ENCODE data around the gene FRMD8.

FRMD8 gene

GRCh38 chr11:65386307-65387140 is at the start of gene FRMD8:
Gene FRMD8, plus strand, starts transcription at chr11:65386637. Its CDS starts 400 bp downstream, at chr11:65387037.
- peaks cover 23% of the 10 kb centered on the region for H3K4me1 ChIP-seq
- in situ Hi-C loops (cut with MboI; ENCODE audit: low sequenced_read_pairs) = no loop called here

GRCh38 chr11:65338676-65339075 is 47.8 kb upstream of the FRMD8 start:
- no peak for DNase-seq (ENCODE audit: low spot score in 2 of 2)
- Histone ChIP-seq H3K36me3 (replicated peaks) (peaks cover 42% of the 10 kb centered on the region), H3K9me3 (no peaks in the 10 kb centered on the region), H3K4me1 (peaks cover 5% of the 10 kb centered on the region; the same call in 1 of the 2 replicates), H3K4me3 (no peak overlapping the region), H3K27me3 (ENCODE audit: low read depth) (no peaks in the 10 kb centered on the region)
- in situ Hi-C loops (cut with MboI; ENCODE audit: low sequenced_read_pairs) = no loop called here

More at GRCh38 chr11:65386307-65387140, at the start of gene FRMD8:
- Histone ChIP-seq H3K27me3 (ENCODE audit: low read depth) (no peaks in the 10 kb centered on the region), H3K4me3 (peak within 1 kb of the TSS; percentile 63), H3K36me3 (replicated peaks) (peaks cover 7% of the 10 kb centered on the region; the same call in 1 of the 2 replicates), H3K9me3 (no peaks in the 10 kb centered on the region)
- peak; percentile 69 to 90 for DNase-seq (ENCODE audit: low spot score in 2 of 2)

- in situ Hi-C loops (cut with MboI; ENCODE audit: low sequenced_read_pairs) = no loop called here
- Histone ChIP-seq H3K36me3 (replicated peaks) (peaks cover 58% of the 10 kb centered on the region), H3K9me3 (no peaks in the 10 kb centered on the region), H3K4me1 (peaks cover 3% of the 10 kb centered on the region; the same call in 1 of the 2 replicates), H3K27me3 (ENCODE audit: low read depth) (no peaks in the 10 kb centered on the region), H3K4me3 (no peak overlapping the region)
- no peak for DNase-seq (ENCODE audit: low spot score in 2 of 2)
These were observed 46.2 kb upstream of the FRMD8 start for GRCh38 chr11:65340226-65340625.

- peaks cover 64% of the 10 kb centered on the region for H3K36me3 ChIP-seq (replicated peaks)
- in situ Hi-C loops (cut with MboI; ENCODE audit: low sequenced_read_pairs) = no loop called here
- no peaks in the 10 kb centered on the region for H3K27me3 ChIP-seq (ENCODE audit: low read depth)
- H3K4me3 ChIP-seq = no peak overlapping the region
- no peaks in the 10 kb centered on the region for H3K4me1 ChIP-seq
- H3K9me3 ChIP-seq = no peaks in the 10 kb centered on the region
- no peak for DNase-seq (ENCODE audit: low spot score in 2 of 2)
These were observed 44.6 kb upstream of the FRMD8 start for GRCh38 chr11:65341856-65342255.

GRCh38 chr11:65351511-65351910 is 34.9 kb upstream of the FRMD8 start:
- in situ Hi-C loops (cut with MboI; ENCODE audit: low sequenced_read_pairs) = no loop called here
- no peaks in the 10 kb centered on the region for H3K9me3 ChIP-seq
- H3K4me3 ChIP-seq = no peak overlapping the region
- H3K27me3 ChIP-seq (ENCODE audit: low read depth) = no peaks in the 10 kb centered on the region
- peaks cover 58% of the 10 kb centered on the region for H3K36me3 ChIP-seq (replicated peaks)
- H3K4me1 ChIP-seq = 0 out of 2 replicates have a peak, but pooled peaks cover 3% of the 10 kb centered on the region
- DNase-seq (ENCODE audit: low spot score in 2 of 2) = no peak

- Histone ChIP-seq H3K4me1 (0 out of 2 replicates have a peak, but pooled peaks cover 3% of the 10 kb centered on the region), H3K36me3 (replicated peaks) (peaks cover 46% of the 10 kb centered on the region), H3K4me3 (no peak overlapping the region), H3K9me3 (no peaks in the 10 kb centered on the region), H3K27me3 (ENCODE audit: low read depth) (no peaks in the 10 kb centered on the region)
- DNase-seq (ENCODE audit: low spot score in 2 of 2) = no peak
- in situ Hi-C loops (cut with MboI; ENCODE audit: low sequenced_read_pairs) = no loop called here
These were observed 33.7 kb upstream of the FRMD8 start for GRCh38 chr11:65352783-65353182.

GRCh38 chr11:65353376-65353775 is 33.1 kb upstream of the FRMD8 start:
- H3K4me3 ChIP-seq = no peak overlapping the region
- H3K27me3 ChIP-seq (ENCODE audit: low read depth) = no peaks in the 10 kb centered on the region
- no peak for DNase-seq (ENCODE audit: low spot score in 2 of 2)
- in situ Hi-C loops (cut with MboI; ENCODE audit: low sequenced_read_pairs) = no loop called here
- 0 out of 2 replicates have a peak, but pooled peaks cover 3% of the 10 kb centered on the region for H3K4me1 ChIP-seq
- no peaks in the 10 kb centered on the region for H3K9me3 ChIP-seq
- peaks cover 41% of the 10 kb centered on the region for H3K36me3 ChIP-seq (replicated peaks)

- no peaks in the 10 kb centered on the region for H3K9me3 ChIP-seq
- 0 out of 2 replicates have a peak, but pooled peaks cover 3% of the 10 kb centered on the region for H3K4me1 ChIP-seq
- H3K36me3 ChIP-seq (replicated peaks) = peaks cover 37% of the 10 kb centered on the region
- DNase-seq (ENCODE audit: low spot score in 2 of 2) = no peak
- in situ Hi-C loops (cut with MboI; ENCODE audit: low sequenced_read_pairs) = no loop called here
- H3K4me3 ChIP-seq = peak overlapping the region; percentile 25
- H3K27me3 ChIP-seq (ENCODE audit: low read depth) = no peaks in the 10 kb centered on the region
These were observed 32.6 kb upstream of the FRMD8 start for GRCh38 chr11:65353900-65354264.

GRCh38 chr11:65354265-65355012 is 32.0 kb upstream of the FRMD8 start, which contains the start of gene TIGD3:
Gene TIGD3, plus strand, starts transcription at chr11:65354751. Its CDS starts 1,058 bp downstream, at chr11:65355809.
- in situ Hi-C loops (cut with MboI; ENCODE audit: low sequenced_read_pairs) = no loop called here

GRCh38 chr11:65355013-65355775 is 31.2 kb upstream of the FRMD8 start:
- H3K9me3 ChIP-seq = no peaks in the 10 kb centered on the region
- in situ Hi-C loops (cut with MboI; ENCODE audit: low sequenced_read_pairs) = no loop called here
- no peaks in the 10 kb centered on the region for H3K27me3 ChIP-seq (ENCODE audit: low read depth)
- 0 out of 2 replicates have a peak, but pooled peaks cover 3% of the 10 kb centered on the region for H3K4me1 ChIP-seq
- peak overlapping the region; percentile 43 for H3K4me3 ChIP-seq
- peaks cover 24% of the 10 kb centered on the region for H3K36me3 ChIP-seq (replicated peaks)
- peak in 1 of 2 experiments; percentile 75 for DNase-seq (ENCODE audit: low spot score in 2 of 2)

More at GRCh38 chr11:65354265-65355012, 32.0 kb upstream of the FRMD8 start, which contains the start of gene TIGD3:
- Histone ChIP-seq H3K27me3 (ENCODE audit: low read depth) (no peaks in the 10 kb centered on the region), H3K9me3 (no peaks in the 10 kb centered on the region), H3K4me1 (0 out of 2 replicates have a peak, but pooled peaks cover 3% of the 10 kb centered on the region), H3K36me3 (replicated peaks) (peaks cover 31% of the 10 kb centered on the region), H3K4me3 (peak within 1 kb of the TSS; percentile 43)
- peak; percentile 93 to 100 for DNase-seq (ENCODE audit: low spot score in 2 of 2)

GRCh38 chr11:65355776-65356393 is 30.6 kb upstream of the FRMD8 start:
- DNase-seq (ENCODE audit: low spot score in 2 of 2) = no peak
- in situ Hi-C loops (cut with MboI; ENCODE audit: low sequenced_read_pairs) = no loop called here

GRCh38 chr11:65356394-65356972 is 30.0 kb upstream of the FRMD8 start:
- in situ Hi-C loops (cut with MboI; ENCODE audit: low sequenced_read_pairs) = no loop called here
- Histone ChIP-seq H3K4me1 (0 out of 2 replicates have a peak, but pooled peaks cover 3% of the 10 kb centered on the region), H3K36me3 (replicated peaks) (peaks cover 14% of the 10 kb centered on the region), H3K4me3 (no peak overlapping the region), H3K27me3 (ENCODE audit: low read depth) (no peaks in the 10 kb centered on the region), H3K9me3 (no peaks in the 10 kb centered on the region)
- no peak for DNase-seq (ENCODE audit: low spot score in 2 of 2)

More at GRCh38 chr11:65355776-65356393, 30.6 kb upstream of the FRMD8 start:
- Histone ChIP-seq H3K9me3 (no peaks in the 10 kb centered on the region), H3K4me3 (no peak overlapping the region), H3K4me1 (0 out of 2 replicates have a peak, but pooled peaks cover 3% of the 10 kb centered on the region), H3K27me3 (ENCODE audit: low read depth) (no peaks in the 10 kb centered on the region), H3K36me3 (replicated peaks) (peaks cover 20% of the 10 kb centered on the region)

All from HAP-1 (cell line).